Peyer's patch (tissue), 4 donors: ENCODE data around the gene ZFX. TPM values are rescaled to one million over a fixed set of nuclear protein-coding genes. Genes with fewer than 3 reads are reported as not detected.

ENCODE experiments used
- DNase-seq, 3 donors: peaks; one replicate each; pipeline ENCODE4 v3.0.0-alpha.2; 2017 to 2019
- H3K27ac ChIP-seq, 4 donors: fragments of 200-600 bp; sonication (generic); one replicate each; pipeline ENCODE4 v1.5.1; 2016 to 2019
- H3K27me3 ChIP-seq, 2 donors: fragments of 200-600 bp; sonication (generic); one replicate each; pipeline ENCODE4 v1.5.1; 2019
- H3K36me3 ChIP-seq, 3 donors: fragments of 200-600 bp; sonication (generic); one replicate each; pipeline ENCODE4 v1.5.1; 2016 to 2019
- H3K4me1 ChIP-seq, 4 donors: fragments of 200-600 bp; sonication (generic); one replicate each; pipeline ENCODE4 v1.5.1; 2016 to 2019
- H3K4me3 ChIP-seq, 4 donors: fragments of 200-600 bp; sonication (generic); 1 replicate in 3 of 4; 2 replicates in 1 of 4; pipeline ENCODE4 v1.5.1; 2016 to 2019; ENCODE audit warnings: mild to moderate bottlenecking in 1 of 4
- H3K9me3 ChIP-seq, 4 donors: fragments of 200-600 bp; sonication (generic); one replicate each; pipeline ENCODE4 v1.5.1; 2016 to 2019; ENCODE audit warnings: mild to moderate bottlenecking in 1 of 4
- CTCF ChIP-seq, 6 experiments: fragments of 450-650 bp in 4 of 6; fragments of 200-600 bp in 2 of 6; sonication (generic) in 1 of 6; IDR thresholded peaks; one replicate each; pipeline ENCODE4 v1.5.1; 2017 to 2019; ENCODE audit warnings: antibody characterized with exemption in 6 of 6, mild to moderate bottlenecking in 3 of 6, moderate library complexity in 1 of 6
- POLR2A ChIP-seq, 2 donors: fragments of 450-650 bp; IDR thresholded peaks; one replicate each; pipeline ENCODE4 v1.5.1; 2017; ENCODE audit warnings: antibody characterized with exemption in 2 of 2, mild to moderate bottlenecking in 2 of 2, moderate library complexity in 2 of 2
- total RNA-seq, 4 donors: library from RNA; depleted of rRNA; stranded (reverse); fragments of >200 nt; gene quantifications; one replicate each; pipeline ENCODE4 v1.1.0, GENCODE V29; 2016

ZFX gene
- total RNA-seq, 4 donors from 2014 or later = 20.4 to 92.4 (median 43.4) TPM

- Histone ChIP-seq H3K4me1 (no peaks in the 10 kb centered on the region), H3K9me3 (no peaks in the 10 kb centered on the region), H3K27me3 (no peaks in the 10 kb centered on the region), H3K36me3 (peaks cover 0 to 23% (median 0%) of the 10 kb centered on the region in 3 donors), H3K27ac (no peak overlapping the region), H3K4me3 (no peak overlapping the region)
- DNase-seq = no peak
- TF ChIP-seq CTCF (IDR thresholded peaks at IDR 0.05) (no peak), POLR2A (IDR thresholded peaks at IDR 0.05) (no peak)
These were observed 28.9 kb downstream of the ZFX start for GRCh38 chrX:24178441-24178840.

DNA sequence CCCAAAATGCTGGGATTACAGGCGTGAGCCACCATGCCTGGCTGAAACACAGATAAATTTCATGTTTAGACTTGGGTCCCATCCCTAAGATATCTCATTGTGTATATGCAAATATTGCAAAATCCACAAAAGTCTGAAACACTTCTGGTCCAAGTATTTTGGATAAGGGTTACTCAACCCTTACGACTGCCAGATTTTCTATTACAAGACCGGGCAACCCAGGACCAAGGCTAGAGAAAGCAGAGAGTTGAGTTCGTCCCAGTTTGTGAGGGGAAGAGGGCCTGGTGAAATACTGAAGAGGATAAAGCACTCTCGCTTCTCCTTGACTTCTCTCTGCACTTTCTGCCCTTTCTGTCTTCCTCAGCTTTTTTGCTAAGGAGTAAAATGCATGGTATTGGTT, 34.5 kb downstream of the ZFX start:
- no peaks in the 10 kb centered on the region for H3K4me1 ChIP-seq
- H3K36me3 ChIP-seq = peaks cover 0 to 9% (median 0%) of the 10 kb centered on the region in 3 donors
- H3K27me3 ChIP-seq = no peaks in the 10 kb centered on the region
- no peak for TF ChIP-seq POLR2A (IDR thresholded peaks at IDR 0.05)
- no peak for TF ChIP-seq CTCF (IDR thresholded peaks at IDR 0.05)
- no peak overlapping the region for H3K27ac ChIP-seq
- H3K4me3 ChIP-seq = no peak overlapping the region
- no peak for DNase-seq
- no peaks in the 10 kb centered on the region for H3K9me3 ChIP-seq

DNA sequence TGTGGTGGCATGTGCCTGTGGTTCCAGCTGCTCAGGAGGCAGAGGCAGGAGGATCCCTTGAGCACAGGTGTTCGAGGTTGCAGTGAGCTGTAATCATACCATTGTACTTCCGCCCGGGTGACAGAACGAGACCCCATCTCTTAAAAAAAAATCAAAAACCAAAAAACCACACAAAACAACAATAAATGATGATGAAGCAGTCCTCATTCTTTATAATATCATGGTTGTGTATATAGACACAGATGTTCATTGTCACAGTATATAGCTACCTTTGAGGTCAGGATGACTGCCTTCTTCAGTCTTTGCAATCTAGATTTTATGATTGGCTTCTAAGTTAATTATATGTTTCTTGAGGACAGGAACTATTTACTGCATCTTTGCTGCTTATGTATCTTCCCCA, 37.0 kb downstream of the ZFX start:
- Histone ChIP-seq H3K27me3 (no peaks in the 10 kb centered on the region), H3K4me1 (no peaks in the 10 kb centered on the region), H3K27ac (no peak overlapping the region), H3K9me3 (no peaks in the 10 kb centered on the region), H3K4me3 (no peak overlapping the region), H3K36me3 (no peaks in the 10 kb centered on the region)
- TF ChIP-seq CTCF (IDR thresholded peaks at IDR 0.05) (no peak), POLR2A (IDR thresholded peaks at IDR 0.05) (no peak)
- no peak for DNase-seq

DNA sequence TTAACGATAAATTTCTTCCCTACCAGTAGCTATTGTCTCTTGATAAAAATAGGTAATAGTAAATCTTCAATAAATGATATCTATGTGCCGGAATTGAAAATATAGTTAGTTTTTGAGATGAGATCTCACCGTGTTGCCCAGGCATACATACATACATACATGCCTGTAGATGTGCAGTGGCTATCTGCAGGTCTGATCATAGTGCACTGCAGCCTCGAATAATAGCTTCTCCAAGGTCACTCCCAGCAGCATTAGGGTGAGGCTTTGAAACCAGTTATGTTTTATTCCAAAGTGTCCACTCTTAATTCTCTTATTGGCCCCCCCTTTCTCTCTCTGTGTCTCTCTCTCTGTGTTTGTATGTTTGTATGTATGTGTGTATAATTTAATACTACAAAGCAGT, 37.5 kb downstream of the ZFX start:
- H3K4me1 ChIP-seq = no peaks in the 10 kb centered on the region
- H3K4me3 ChIP-seq = no peak overlapping the region
- TF ChIP-seq CTCF (IDR thresholded peaks at IDR 0.05) (no peak), POLR2A (IDR thresholded peaks at IDR 0.05) (no peak)
- DNase-seq = no peak
- H3K9me3 ChIP-seq = no peaks in the 10 kb centered on the region
- H3K27me3 ChIP-seq = no peaks in the 10 kb centered on the region
- H3K36me3 ChIP-seq = no peaks in the 10 kb centered on the region
- H3K27ac ChIP-seq = no peak overlapping the region

DNA sequence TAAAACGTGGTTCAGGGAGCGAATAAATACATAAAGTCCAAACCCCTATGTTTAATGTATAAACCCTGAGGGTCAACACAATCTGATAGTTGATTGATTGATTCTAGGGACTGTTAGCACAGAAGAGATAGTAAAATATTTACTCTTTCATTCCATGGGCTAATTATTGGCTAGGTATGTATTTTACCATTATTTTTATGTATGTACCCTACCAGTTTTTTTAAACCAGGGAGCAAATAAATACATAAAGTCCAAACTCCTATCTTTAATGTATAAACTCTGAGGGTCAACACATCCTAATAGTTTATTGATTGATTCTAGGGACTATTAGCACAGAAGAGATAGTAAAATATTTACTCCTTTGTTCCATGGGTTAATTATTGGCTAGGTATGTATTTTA, 40.0 kb downstream of the ZFX start:
- Histone ChIP-seq H3K9me3 (no peaks in the 10 kb centered on the region), H3K27ac (no peak overlapping the region), H3K4me1 (no peaks in the 10 kb centered on the region), H3K4me3 (no peak overlapping the region), H3K27me3 (no peaks in the 10 kb centered on the region), H3K36me3 (no peaks in the 10 kb centered on the region)
- TF ChIP-seq CTCF (IDR thresholded peaks at IDR 0.05) (no peak), POLR2A (IDR thresholded peaks at IDR 0.05) (no peak)
- no peak for DNase-seq

DNA sequence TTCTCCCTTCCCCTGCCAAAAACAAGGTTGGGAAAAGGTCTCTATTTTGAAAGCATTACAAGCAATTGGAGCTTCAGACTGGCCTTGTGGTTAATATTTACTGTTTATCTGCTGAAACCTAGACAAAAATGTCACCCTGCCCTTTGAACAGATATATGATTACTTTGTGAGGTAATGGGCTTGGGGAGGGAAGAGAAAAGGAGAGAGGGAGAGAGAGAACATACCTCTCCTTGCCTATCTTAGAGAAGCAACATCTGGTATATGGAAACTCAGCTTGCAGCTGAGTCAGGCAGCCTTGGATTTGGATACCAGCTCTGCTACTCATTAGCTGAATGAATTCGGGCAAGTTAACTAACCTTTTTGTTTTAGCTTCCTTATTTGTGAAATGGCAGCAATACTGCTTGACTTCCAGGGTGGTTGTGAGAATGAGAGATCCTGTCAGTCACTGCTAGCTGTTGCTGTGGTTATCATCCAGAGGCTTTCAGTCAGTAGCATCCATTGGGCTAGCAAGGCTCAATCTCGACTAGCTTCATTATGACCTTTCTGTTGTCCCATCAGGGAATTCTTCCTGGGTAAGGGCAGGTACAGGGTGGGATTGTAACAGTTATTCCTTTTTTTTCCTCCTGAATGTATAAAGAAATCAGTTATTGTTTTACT, 41.1 kb downstream of the ZFX start:
- H3K27ac ChIP-seq = no peak overlapping the region
- no peaks in the 10 kb centered on the region for H3K27me3 ChIP-seq
- no peaks in the 10 kb centered on the region for H3K9me3 ChIP-seq
- no peaks in the 10 kb centered on the region for H3K36me3 ChIP-seq
- H3K4me1 ChIP-seq = no peaks in the 10 kb centered on the region
- TF ChIP-seq CTCF (IDR thresholded peaks at IDR 0.05) (no peak), POLR2A (IDR thresholded peaks at IDR 0.05) (no peak)
- no peak for DNase-seq
- H3K4me3 ChIP-seq = no peak overlapping the region
